ENCODE measurements around the gene NEK3. TPM values are rescaled to one million over a fixed set of nuclear protein-coding genes. Genes with fewer than 3 reads are reported as not detected.

Gene NEK3
- total RNA-seq, 1 experiment from 2014 or later = 13.3 TPM

GRCh38 chr13:52155177-52155576 is 4.2 kb downstream of the NEK3 start:
- H4K20me1 ChIP-seq (ENCODE audit: control insufficient read depth, insufficient read depth, insufficient read length) = no peaks in the 10 kb centered on the region
- no peak overlapping the region for H3K56ac ChIP-seq (ENCODE audit: insufficient read length, low read depth, low read length)
- no peak overlapping the region for H3K4ac ChIP-seq (ENCODE audit: low read depth, low read length)
- no peak overlapping the region for H3K14ac ChIP-seq (ENCODE audit: insufficient read depth, low read length)
- Mint-ChIP-seq H3K27ac (no peak overlapping the region), H3K27me3 (ENCODE audit: low read depth) (peaks cover 9% of the 10 kb centered on the region), H3K4me1 (peaks cover 17 to 19% of the 10 kb centered on the region in 2 experiments), H3K9me3 (peaks cover 0 to 6% of the 10 kb centered on the region in 2 experiments; a peak in 3 of 5 replicates), H3K36me3 (ENCODE audit: insufficient read depth in 1 of 3, low read depth in 3 of 3) (peaks cover 5 to 12% (median 9%) of the 10 kb centered on the region in 3 experiments; a peak in 6 of 7 replicates), H3K4me3 (no peak overlapping the region)
- H2BK5ac ChIP-seq (ENCODE audit: insufficient read length, low read length) = no peak overlapping the region
- H3K27me3 ChIP-seq (ENCODE audit: insufficient read depth, low read length) = no peaks in the 10 kb centered on the region; the same call in 1 of the 2 replicates
- no peaks in the 10 kb centered on the region for H3K79me1 ChIP-seq (ENCODE audit: insufficient read depth, low read depth, low read length, poor library complexity, severe bottlenecking)
- H2BK120ac ChIP-seq (ENCODE audit: low read depth, low read length, poor library complexity, severe bottlenecking) = no peak overlapping the region
- H3K9ac ChIP-seq (ENCODE audit: extremely low read depth, insufficient read length, low read length) = no peak overlapping the region
- H3K23me2 ChIP-seq (ENCODE audit: insufficient read length, low read depth, low read length, poor library complexity, severe bottlenecking) = peaks cover 5% of the 10 kb centered on the region
- H3T11ph ChIP-seq (ENCODE audit: low read length) = no peak overlapping the region
- H3K27ac ChIP-seq (ENCODE audit: insufficient read length, low read depth, low read length) = no peak overlapping the region
- H2BK15ac ChIP-seq (ENCODE audit: low read depth, low read length) = no peak overlapping the region
- H3K79me2 ChIP-seq (ENCODE audit: insufficient read depth, low read length) = no peaks in the 10 kb centered on the region
- DNase-seq = no peak
- no peak overlapping the region for H3K18ac ChIP-seq (ENCODE audit: insufficient read length, low read depth, low read length)
- H2AK5ac ChIP-seq (ENCODE audit: insufficient read length, low read length) = no peak overlapping the region
- H4K5ac ChIP-seq (ENCODE audit: insufficient read length, low read depth, low read length) = no peak overlapping the region
- WGBS (ENCODE audit: extremely low coverage, insufficient read length, low lambda C conversion rate) = no CpG with 5 or more reads among the region's 1 CpG
- H2BK20ac ChIP-seq (ENCODE audit: low read depth, low read length, poor library complexity, severe bottlenecking) = no peak overlapping the region
- H3K4me2 ChIP-seq (ENCODE audit: insufficient read depth, insufficient read length, low read length) = no peak overlapping the region
- no peak overlapping the region for H4K8ac ChIP-seq (replicated peaks; ENCODE audit: insufficient read length, low read depth, low read length)
- H3K9me3 ChIP-seq (ENCODE audit: control insufficient read depth, low read depth, low read length) = no peaks in the 10 kb centered on the region
- H3K4me1 ChIP-seq (ENCODE audit: insufficient read depth, low read length) = peaks cover 3% of the 10 kb centered on the region; the same call in 1 of the 2 replicates
- H2BK12ac ChIP-seq (ENCODE audit: insufficient read length, low read depth, low read length) = no peak overlapping the region
- H3K23ac ChIP-seq (ENCODE audit: insufficient read length, low read depth, low read length) = no peak overlapping the region
- no peak overlapping the region for H4K91ac ChIP-seq (ENCODE audit: insufficient read length, low read depth, low read length)
- no peak for TF ChIP-seq CTCF (conservative IDR thresholded peaks at IDR 0.05)
- no peak overlapping the region for H2AFZ ChIP-seq (ENCODE audit: low read length)
